ENCODE measurements around the gene HSDL2.

- TF ChIP-seq EZH2 (IDR thresholded peaks at IDR 0.05) (no peak), POLR2AphosphoS5 (IDR thresholded peaks at IDR 0.05; ENCODE audit: borderline replicate concordance, low read depth, low read length) (no peak), FOXP2 (optimal IDR thresholded peaks at IDR 0.05; ENCODE audit: control extremely low read depth, extremely low read length, insufficient read depth) (no peak)
These were observed 42.7 kb downstream of the HSDL2 start for GRCh38 chr9:112422417-112423148.

All from SK-N-MC (cell line).